Ascending aorta (tissue), 2 donors: ENCODE results near the gene RUNDC3A. TPM values are rescaled to one million over a fixed set of nuclear protein-coding genes. Genes with fewer than 3 reads are reported as not detected.

ENCODE experiments used
- DNase-seq, 2 donors: peaks; one replicate each; pipeline ENCODE4 v3.0.0-alpha.2; 2019; ENCODE audit warnings: low spot score in 2 of 2
- H3K27ac ChIP-seq, 2 donors: fragments of 200-600 bp; sonication (generic); one replicate each; pipeline ENCODE4 v1.5.1; 2016 to 2017; ENCODE audit warnings: mild to moderate bottlenecking in 1 of 2
- H3K27me3 ChIP-seq: fragments of 200-600 bp; sonication (generic); one replicate; pipeline ENCODE4 v1.5.1; 2017
- H3K36me3 ChIP-seq, 2 donors: fragments of 200-600 bp; sonication (generic); one replicate each; pipeline ENCODE4 v1.5.1; 2016
- H3K4me1 ChIP-seq, 2 donors: fragments of 200-600 bp; sonication (generic); one replicate each; pipeline ENCODE4 v1.5.1; 2016 to 2017; ENCODE audit warnings: mild to moderate bottlenecking in 1 of 2
- H3K4me3 ChIP-seq, 2 donors: fragments of 200-600 bp; sonication (generic); one replicate each; pipeline ENCODE4 v1.5.1; 2016 to 2017; ENCODE audit warnings: mild to moderate bottlenecking in 1 of 2
- H3K9me3 ChIP-seq, 2 donors: fragments of 200-600 bp; sonication (generic); one replicate each; pipeline ENCODE4 v1.5.1; 2016
- CTCF ChIP-seq, 3 experiments: fragments of 200-600 bp in 2 of 3; fragments of 450-650 bp in 1 of 3; sonication (generic) in 2 of 3; IDR thresholded peaks; one replicate each; pipeline ENCODE4 v1.5.1; 2016 to 2019; ENCODE audit warnings: antibody characterized with exemption in 3 of 3, mild to moderate bottlenecking in 1 of 3, moderate library complexity in 1 of 3
- intact Hi-C: fragments of 100-400 bp; cut with DNase I; formaldehyde crosslinking; loops from one replicate; pipeline ENCODE4 v1.15.1; 2023
- total RNA-seq: library from RNA; depleted of rRNA; stranded (reverse); fragments of >200 nt; gene quantifications from one replicate; pipeline ENCODE4 v1.1.0, GENCODE V29; 2016

RUNDC3A gene
- total RNA-seq, 1 donor from 2014 or later, result not detected

GRCh38 chr17:44307387-44308186, 814 bp upstream of the RUNDC3A start:
- intact Hi-C loops, result no loop called here
- peak overlapping the region; percentile 47 to 59 for H3K4me3 ChIP-seq
- no peaks in the 10 kb centered on the region for H3K36me3 ChIP-seq
- DNase-seq, result no peak
- no peak overlapping the region for H3K27ac ChIP-seq
- no peaks in the 10 kb centered on the region for H3K27me3 ChIP-seq
- no peaks in the 10 kb centered on the region for H3K9me3 ChIP-seq
- H3K4me1 ChIP-seq, result peaks cover 0 to 12% of the 10 kb centered on the region in 2 donors
- TF ChIP-seq CTCF (IDR thresholded peaks at IDR 0.05), result no peak

- H3K4me3 ChIP-seq, result peak overlapping the region; percentile 47 to 59
- DNase-seq, result no peak
- H3K27ac ChIP-seq, result no peak overlapping the region
- no peaks in the 10 kb centered on the region for H3K9me3 ChIP-seq
- intact Hi-C loops, result no loop called here
- H3K36me3 ChIP-seq, result no peaks in the 10 kb centered on the region
- no peak for TF ChIP-seq CTCF (IDR thresholded peaks at IDR 0.05)
- no peaks in the 10 kb centered on the region for H3K27me3 ChIP-seq
- H3K4me1 ChIP-seq, result peaks cover 0 to 12% of the 10 kb centered on the region in 2 donors
Measured at GRCh38 chr17:44308865-44309264, 464 bp downstream of the RUNDC3A start.

- intact Hi-C loops, result no loop called here
- DNase-seq, result no peak
- no peaks in the 10 kb centered on the region for H3K9me3 ChIP-seq
- no peak for TF ChIP-seq CTCF (IDR thresholded peaks at IDR 0.05)
- H3K4me3 ChIP-seq, result no peak overlapping the region
- peaks cover 0 to 12% of the 10 kb centered on the region in 2 donors for H3K4me1 ChIP-seq
- H3K36me3 ChIP-seq, result no peaks in the 10 kb centered on the region
- no peak overlapping the region for H3K27ac ChIP-seq
- no peaks in the 10 kb centered on the region for H3K27me3 ChIP-seq
Measured at GRCh38 chr17:44309472-44309871, 1.1 kb downstream of the RUNDC3A start.

GRCh38 chr17:44310188-44310587, 1.8 kb downstream of the RUNDC3A start:
- TF ChIP-seq CTCF (IDR thresholded peaks at IDR 0.05), result no peak
- no peak for DNase-seq
- Histone ChIP-seq H3K36me3 (no peaks in the 10 kb centered on the region), H3K4me3 (no peak overlapping the region), H3K27me3 (no peaks in the 10 kb centered on the region), H3K4me1 (peaks cover 4 to 18% of the 10 kb centered on the region in 2 donors), H3K27ac (no peak overlapping the region), H3K9me3 (no peaks in the 10 kb centered on the region)
- intact Hi-C loops, result no loop called here

- Histone ChIP-seq H3K36me3 (no peaks in the 10 kb centered on the region), H3K27me3 (peaks cover 5% of the 10 kb centered on the region), H3K4me1 (peaks cover 4 to 21% of the 10 kb centered on the region in 2 donors), H3K4me3 (no peak overlapping the region), H3K9me3 (no peaks in the 10 kb centered on the region), H3K27ac (no peak overlapping the region)
- intact Hi-C loops, result no loop called here
- TF ChIP-seq CTCF (IDR thresholded peaks at IDR 0.05), result no peak
- DNase-seq, result no peak
Measured at GRCh38 chr17:44310609-44311376, 2.4 kb downstream of the RUNDC3A start.
